G401 (cell line): ENCODE results near the gene SERINC2. TPM values are rescaled to one million over a fixed set of nuclear protein-coding genes. Genes with fewer than 3 reads are reported as not detected.

Source experiments
- DNase-seq: peaks from one replicate; pipeline ENCODE4 v3.0.0-alpha.2; 2015; ENCODE audit warnings: low spot score
- in situ Hi-C: cut with HindIII; loops from 2 replicates; pipeline ENCODE4 v1.10.0; 2016; ENCODE audit warnings: low sequenced_read_pairs, mixed read lengths
- total RNA-seq: library from RNA; depleted of rRNA; stranded (reverse); fragments of >200 nt; shearing (Covaris generic); gene quantifications from 2 replicates; pipeline ENCODE4 v1.2.3, GENCODE V29; 2014

SERINC2 gene
- total RNA-seq, 1 experiment from 2014 or later: 15.6 TPM

DNA sequence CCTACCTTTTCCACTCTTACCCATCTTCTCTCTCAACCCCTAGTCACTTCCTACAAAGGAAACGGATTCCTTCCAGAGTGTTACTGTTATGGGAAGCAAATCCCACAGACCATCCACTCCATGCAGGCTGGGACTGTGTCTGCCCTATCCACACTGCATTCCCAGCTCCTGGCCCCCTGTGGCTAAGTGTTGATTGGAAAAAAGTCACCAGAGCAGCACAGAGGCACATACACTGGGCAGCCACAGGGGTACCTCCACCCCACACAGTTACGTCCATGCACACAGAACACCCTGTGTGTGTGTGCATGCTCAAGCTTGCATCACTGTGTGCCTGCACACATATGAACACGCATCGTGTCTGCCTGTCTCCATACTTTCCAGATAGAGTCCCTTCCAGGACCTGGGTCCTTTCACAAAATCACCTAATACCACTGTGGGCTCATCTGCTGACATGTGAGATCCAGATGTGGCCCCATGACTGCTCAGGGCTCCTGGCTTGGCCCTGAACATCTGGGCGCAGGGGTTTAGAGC lies 4.2 kb upstream of the SERINC2 start:
- no peak for DNase-seq
- in situ Hi-C loops: no loop called here

DNA sequence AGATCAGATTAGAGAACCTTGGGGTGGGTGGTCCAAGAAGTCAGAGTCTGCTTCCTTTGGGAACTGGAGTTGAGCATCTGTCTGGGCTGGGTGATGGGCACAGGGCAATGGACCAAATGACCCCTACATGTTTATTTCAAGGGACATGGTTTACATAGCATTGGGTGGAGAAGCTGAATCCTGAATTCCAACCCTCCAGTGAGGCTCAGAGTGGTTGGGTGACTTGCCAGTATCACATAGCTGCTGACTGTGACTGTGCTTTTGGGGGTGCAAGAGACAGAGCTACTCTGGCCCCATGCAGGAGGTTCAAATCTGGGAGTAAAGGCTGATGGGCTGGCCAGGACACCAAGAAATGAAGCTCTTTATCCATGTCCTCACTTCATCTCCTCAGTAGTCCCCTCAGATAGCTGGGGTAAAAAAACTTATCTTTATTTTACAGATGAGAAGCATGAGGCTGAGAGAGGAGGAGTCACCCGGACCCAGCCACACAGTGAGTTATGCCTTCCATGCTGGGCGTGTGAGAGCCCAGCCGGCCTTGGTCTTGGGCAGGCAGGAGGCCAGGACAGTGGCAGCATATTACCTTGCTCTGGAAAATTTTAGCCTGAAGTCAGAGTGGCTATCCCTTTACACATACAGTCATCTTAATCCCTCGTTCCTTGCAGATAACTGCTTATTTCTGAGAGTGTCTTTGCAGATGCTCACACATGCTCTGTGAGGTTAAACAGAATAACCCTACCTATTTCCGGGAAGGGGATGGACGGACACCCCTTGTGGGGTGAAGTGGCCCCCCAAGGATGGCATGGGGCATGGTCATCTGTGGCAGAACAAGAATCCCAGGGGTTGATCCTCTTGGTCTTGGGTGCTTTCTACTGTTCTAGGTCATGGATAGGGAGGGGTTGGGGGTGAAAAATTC lies 2.8 kb upstream of the SERINC2 start:
- in situ Hi-C loops: no loop called here
- no peak for DNase-seq

DNA sequence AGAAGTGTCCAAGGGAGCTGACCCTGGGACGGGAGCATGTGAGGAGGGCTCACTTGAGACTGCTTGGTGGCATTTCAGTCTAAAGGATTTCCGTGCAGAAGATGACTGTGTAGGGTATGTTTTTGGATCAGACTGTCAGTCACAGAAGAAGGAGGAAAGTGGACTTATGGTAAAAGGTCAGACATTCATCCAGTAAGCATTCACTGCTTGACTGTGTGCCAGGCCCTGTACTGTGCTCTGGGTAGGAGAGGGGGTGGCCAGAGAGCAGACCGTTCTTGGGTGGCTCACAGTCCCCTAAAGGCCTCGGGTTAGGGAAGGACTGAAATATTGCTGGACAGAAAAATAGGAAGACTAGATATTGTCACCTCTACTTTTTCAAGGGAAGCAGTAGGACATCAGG lies 2.1 kb upstream of the SERINC2 start:
- in situ Hi-C loops: no loop called here
- DNase-seq: no peak

DNA sequence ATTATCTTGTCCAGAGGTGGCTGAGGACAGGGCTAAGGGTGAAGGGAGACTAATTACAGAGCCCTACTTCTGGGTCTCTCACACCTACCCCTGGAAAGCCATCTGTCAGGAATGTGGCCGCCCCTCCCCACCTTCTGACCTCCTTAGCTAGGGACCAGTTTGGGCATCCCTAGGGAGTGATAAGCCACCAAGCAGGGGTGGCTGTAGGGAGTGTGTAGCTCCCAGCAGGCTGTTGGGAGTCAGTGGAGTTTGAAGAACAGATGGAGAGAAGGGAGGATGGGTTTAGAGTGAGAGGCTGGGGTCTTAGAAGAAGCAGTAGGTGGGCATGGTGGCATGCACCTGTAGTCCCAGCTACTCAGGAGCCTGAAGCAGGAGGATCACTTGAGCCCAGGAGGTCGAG lies 808 bp upstream of the SERINC2 start:
- DNase-seq: no peak
- in situ Hi-C loops: no loop called here

DNA sequence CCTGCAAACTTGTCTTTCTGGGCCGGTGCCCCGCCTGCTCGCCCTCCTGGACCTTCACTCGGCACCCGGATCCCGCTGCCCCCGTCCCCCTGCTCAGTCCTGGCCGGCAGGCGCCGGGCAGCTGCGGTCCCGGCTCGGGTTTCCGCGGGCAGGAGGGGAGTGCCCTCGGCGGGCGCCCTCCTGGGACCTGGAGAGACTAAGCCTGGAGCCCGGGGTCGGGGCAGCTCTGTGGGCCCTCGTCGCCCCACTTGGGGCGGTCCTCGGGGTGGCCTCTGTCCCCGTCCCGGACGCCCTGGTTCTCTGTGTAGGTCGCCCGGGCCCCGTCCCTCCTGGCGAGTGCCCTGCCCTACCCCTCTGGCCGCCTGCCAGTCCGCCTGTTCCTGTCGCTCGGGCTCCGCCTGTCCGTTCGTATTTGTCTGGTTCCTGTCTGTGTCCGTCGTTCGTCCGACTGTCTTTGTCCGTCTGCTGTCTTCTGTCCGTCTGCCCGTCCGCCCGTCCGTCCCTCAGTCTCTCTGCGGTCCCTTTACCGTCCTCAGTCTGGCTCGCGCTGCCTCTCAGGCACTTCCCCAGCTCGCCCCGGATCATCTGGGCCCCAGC lies 490 bp downstream of the SERINC2 start:
- in situ Hi-C loops: no loop called here
- peak; percentile 17 for DNase-seq

DNA sequence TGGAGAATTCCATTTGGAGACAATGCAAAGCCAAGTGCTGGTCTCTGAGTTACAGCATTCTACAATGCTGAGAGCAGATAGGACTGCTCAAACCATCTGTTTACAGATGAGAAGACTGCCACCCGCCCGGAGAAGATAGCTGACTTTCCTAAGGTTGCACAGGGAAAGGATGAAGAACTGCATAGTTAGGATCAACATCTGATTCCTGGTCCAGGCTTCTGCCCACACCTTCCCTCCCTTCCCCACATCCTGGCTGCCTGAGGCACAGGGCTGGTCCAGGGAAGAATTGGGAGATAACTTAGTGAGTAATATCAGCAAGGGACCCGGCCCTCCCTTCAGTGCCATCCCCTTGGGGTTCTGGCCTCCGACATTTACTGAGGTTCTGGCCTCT lies 2.0 kb downstream of the SERINC2 start:
- in situ Hi-C loops: no loop called here
- DNase-seq: no peak

DNA sequence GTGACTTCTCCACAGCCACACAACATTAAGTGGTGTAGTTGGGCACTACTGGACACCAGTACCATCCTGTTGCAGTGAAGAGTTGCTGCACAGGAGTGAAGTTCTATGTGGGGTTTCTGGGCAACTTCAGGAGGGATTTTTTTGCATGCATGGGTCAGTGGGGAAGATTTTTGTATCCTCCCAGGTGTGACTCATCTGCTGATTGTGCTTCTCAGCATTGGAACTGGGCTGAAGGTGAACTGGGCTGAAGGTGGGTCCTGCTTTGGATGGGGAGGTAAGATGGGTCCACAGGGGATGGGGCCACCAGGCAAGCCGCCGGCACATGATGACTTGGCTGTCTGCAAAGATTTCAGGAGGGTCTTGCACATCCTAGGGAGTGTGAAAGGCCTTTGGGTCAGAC lies 2.6 kb downstream of the SERINC2 start:
- no peak for DNase-seq
- in situ Hi-C loops: no loop called here

DNA sequence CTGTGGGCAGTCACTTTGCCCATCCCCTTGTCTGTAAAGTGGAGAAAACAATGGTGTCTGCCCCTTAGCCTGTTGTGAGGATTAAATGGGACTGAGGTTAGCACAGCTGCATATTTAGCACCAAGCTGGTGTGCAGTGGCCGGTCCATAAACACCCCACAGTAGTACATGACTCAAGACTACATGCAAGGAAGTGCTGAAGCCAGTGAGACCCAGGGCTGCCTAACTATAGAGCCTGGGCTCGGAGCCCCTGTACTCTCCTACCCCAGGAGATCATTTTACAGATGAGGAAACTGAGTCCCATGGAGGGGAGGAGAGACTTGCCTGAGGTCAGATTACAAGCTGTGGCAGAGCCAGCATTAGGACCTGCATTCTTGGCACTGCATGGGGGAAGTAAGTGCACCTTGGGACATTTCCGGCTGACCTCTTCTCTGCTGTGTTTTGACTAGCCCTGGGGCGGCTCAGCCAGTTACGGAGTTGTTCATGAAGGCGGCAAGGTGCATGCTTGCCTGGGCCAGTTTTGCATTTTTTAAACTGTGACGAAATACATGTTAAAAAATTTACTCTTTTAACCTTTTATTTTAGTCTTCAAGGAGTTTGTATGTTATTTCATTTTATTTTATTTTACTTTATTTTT lies 3.2 kb downstream of the SERINC2 start:
- DNase-seq: no peak
- in situ Hi-C loops: no loop called here

DNA sequence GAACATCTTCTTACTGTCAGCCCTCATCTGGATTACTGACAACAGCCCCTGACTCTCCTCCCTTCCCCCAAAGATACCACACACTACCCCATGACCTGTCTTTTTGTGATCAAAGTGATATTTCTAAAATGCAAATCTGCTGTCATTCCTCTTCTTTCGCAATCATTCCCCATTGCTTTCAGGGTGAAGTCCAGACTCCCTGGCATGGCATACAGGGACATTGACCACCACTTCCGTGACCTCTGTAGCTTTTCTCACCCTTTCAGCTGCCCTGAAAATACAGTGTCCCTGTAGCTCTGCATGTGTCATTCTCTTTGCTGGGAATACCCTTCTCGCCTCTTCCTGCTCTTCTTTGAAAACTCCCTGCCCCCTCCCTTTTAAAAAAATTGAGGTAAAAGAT lies 4.1 kb downstream of the SERINC2 start:
- in situ Hi-C loops: no loop called here
- no peak for DNase-seq

DNA sequence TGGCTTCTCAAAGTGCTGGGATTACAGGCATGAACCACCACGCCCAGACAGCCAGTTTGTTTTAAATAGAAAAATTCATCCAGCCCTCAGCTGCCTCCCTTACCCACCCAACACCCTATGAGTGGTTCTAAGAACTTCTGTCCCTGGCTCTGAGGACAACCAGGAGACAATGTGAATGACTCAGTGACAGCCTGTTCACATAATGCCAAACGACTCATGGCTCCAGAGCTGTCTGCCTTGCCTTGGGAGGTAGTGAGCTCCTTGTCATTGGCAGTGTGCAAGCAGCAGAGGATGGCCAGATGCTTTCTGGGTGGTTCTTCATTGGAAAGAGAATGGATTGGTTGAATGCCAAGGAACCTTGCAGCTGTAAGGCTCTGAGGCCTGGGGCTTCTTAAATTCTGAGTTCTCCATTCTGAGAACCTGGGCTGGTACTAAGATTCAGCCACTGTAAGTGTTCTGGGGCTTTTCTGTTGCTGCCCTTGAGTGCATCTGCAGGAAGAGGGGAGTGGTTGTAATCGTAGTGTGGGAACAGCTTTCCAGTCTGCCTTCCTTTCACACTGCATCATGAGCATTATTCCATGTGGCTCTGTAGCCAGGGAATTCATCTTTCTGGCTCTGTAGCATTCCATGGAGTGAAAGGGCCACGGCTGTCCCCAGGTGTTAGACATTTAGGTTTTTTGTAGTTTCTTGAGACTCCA lies 5.8 kb downstream of the SERINC2 start:
- in situ Hi-C loops: no loop called here
- DNase-seq: no peak

DNA sequence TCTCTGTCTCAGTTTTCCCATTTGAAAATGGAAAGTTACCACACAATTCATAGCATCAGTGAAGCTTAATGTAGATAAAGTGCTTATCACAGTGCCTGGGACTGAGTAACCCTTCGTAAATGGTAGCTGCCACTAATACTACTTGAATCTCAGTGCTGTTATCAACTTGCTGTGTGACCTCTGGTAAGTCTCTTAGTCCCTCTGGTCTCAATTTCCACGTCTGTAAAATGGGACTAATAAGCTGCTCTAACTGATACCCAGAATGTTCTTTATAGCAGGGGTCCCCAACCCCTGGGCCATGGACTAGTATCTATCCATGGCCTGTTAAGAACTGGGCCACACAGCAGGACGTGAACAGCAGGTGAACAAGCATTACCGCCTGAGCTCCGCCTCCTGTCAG lies 7.7 kb downstream of the SERINC2 start:
- in situ Hi-C loops: no loop called here
- no peak for DNase-seq

DNA sequence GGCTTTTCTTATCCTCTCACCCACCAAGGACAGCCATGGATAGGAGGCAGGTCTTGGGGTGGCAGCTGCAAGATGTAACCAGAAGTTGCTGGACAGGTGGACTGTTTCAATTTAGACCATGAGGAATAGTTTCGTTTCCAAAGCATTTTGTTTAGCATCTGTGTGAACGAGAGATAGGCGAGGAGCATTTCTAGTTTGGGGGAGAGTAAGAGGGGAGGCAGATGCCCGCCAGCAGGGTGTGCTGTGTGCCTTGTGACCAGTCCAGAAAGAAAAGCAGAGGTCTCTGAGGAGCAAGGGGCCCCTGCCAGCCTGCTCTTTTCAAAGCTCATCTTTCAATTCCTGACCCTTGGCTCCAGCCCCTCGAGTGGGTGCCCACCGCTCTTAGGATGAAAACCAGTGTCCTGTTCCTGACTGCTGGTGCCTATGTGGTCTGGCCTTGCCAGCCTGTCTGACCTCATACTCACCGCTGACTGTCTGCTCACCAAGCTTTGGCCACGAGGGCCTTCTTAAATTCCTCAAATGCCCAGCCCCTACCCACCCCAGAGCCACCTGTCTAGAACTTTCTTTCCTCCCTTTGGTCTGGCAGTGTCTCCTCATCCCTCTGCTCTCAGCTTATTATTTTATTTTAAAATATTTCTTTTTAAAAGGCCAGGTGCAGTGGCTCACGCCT lies 8.5 kb downstream of the SERINC2 start:
- in situ Hi-C loops: no loop called here
- DNase-seq: no peak

DNA sequence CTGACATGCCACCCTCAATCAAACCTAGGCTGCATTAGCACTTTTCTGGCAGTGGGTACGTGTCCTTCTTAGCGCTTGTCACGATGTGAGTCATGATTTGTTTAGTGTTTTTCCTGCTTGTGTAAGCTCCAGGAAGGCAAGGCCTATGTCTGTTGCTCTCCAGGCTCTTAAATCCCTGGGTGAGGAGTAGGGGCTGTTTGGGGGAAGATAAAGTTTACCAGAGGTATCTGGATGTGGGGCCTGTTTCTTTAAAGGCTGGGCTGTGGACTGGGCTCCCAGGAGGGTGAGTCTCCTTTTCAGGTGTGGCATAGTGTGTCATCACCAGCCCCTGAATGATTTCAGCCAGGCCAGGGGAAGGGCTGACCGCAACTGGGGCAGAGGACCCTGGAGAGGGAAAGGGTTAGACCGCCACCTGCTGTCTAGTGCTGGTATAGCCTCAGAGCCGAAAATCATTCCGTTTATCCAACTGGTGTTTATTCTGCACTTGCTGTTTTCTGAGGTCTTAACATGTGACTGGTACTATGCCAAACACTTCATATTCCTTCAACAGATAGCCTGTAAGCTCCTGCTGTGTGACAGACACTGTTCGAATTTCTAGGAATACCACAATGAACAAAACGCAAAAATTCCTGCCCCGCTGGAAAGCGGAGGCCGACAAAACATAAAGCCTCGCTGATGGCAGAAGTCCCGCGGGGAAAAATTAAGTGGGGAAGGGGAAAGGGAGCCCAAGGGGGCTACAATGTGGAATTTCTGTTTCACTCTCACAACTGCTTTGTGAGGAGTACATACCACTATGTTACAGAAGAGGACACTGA lies 9.7 kb downstream of the SERINC2 start:
- in situ Hi-C loops: no loop called here
- DNase-seq: peak; percentile 79

DNA sequence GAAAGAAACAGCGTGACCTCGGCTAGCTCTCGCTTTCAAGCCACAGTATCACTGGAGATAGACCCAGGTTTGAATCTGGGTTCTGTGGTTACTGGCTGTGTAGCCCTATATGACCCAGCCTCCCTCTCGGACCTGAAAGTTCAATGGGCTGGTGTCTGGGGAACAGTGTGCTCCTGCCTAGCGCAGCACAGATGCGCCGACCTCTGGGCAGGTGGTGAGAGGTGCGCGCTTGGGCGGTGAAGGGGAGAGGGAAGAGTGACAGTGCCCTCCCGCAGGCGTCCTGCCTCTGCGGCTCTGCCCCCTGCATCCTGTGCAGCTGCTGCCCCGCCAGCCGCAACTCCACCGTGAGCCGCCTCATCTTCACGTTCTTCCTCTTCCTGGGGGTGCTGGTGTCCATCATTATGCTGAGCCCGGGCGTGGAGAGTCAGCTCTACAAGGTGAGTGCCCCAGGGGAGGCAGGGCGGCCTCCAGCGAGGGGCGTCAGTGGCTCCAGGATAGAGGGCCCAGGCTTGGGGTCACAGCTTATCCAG lies 10.5 kb downstream of the SERINC2 start:
- in situ Hi-C loops: no loop called here
- DNase-seq: no peak

DNA sequence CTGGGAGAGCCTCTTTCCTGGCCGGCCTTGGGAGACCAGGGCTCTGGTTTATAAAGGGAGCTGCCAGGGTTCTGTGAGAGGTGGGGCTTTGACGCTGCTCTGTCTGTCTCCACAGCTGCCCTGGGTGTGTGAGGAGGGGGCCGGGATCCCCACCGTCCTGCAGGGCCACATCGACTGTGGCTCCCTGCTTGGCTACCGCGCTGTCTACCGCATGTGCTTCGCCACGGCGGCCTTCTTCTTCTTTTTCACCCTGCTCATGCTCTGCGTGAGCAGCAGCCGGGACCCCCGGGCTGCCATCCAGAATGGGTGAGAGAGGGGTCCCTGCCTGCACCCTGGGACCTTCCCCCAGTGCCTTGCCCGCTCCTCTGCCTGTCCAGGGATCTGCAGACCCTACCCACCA lies 11.6 kb downstream of the SERINC2 start:
- in situ Hi-C loops: no loop called here
- no peak for DNase-seq

DNA sequence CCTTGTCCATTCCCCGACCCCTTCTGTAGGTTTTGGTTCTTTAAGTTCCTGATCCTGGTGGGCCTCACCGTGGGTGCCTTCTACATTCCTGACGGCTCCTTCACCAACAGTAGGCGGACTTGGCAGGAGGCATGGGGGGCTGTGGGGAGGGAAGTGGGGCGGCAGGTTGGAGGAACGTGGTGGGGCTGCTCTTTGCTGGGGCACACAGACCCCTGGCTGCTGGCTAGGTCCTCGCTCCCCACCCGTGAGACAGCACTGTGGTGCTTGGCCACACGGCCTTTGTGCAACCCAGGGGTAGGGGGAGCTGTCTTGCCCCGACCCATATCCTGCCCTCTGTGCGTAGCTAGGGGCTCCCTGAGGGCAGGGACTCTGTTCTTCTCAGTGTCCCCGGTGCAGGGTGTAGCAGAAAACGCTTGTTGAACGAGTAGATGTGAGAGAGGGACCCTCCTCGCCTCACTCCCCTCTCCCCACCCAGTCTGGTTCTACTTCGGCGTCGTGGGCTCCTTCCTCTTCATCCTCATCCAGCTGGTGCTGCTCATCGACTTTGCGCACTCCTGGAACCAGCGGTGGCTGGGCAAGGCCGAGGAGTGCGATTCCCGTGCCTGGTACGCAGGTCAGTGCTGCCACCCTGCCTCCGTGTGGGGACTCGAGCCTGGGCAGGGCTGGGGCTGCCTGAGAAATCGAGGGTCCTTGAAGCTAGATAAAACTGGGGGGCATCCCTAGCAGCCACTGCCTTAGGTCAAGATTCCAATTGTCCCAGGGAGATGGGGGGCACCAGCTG lies 12.5 kb downstream of the SERINC2 start:
- DNase-seq: no peak
- in situ Hi-C loops: no loop called here

DNA sequence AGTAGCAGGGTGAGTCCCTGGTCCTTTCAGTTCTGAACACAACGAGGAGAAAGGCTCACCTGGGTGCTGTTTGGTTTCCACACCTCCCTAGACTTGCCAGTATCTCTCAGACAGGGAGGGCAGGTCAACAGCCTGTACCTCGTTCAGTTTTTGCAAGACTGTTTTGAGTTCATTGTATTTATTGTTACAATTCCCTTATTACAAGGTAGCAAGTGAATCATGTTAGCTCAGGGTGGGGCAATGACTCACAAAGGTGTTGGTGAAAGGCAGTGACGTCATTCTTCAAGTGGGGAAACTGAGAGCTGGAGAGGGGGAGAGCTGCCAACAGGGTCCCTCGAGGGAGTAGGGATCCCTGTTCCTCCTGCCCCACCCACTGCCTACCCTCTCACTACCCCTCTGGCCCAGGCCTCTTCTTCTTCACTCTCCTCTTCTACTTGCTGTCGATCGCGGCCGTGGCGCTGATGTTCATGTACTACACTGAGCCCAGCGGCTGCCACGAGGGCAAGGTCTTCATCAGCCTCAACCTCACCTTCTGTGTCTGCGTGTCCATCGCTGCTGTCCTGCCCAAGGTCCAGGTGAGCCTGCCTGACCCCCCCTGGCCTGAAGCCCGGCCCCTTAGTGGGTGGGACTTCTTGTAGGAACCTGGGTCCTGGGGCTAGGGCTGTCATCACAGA lies 13.4 kb downstream of the SERINC2 start:
- in situ Hi-C loops: no loop called here
- no peak for DNase-seq
